ENCODE results near the gene RICTOR.

- TF ChIP-seq, protein P1, sequence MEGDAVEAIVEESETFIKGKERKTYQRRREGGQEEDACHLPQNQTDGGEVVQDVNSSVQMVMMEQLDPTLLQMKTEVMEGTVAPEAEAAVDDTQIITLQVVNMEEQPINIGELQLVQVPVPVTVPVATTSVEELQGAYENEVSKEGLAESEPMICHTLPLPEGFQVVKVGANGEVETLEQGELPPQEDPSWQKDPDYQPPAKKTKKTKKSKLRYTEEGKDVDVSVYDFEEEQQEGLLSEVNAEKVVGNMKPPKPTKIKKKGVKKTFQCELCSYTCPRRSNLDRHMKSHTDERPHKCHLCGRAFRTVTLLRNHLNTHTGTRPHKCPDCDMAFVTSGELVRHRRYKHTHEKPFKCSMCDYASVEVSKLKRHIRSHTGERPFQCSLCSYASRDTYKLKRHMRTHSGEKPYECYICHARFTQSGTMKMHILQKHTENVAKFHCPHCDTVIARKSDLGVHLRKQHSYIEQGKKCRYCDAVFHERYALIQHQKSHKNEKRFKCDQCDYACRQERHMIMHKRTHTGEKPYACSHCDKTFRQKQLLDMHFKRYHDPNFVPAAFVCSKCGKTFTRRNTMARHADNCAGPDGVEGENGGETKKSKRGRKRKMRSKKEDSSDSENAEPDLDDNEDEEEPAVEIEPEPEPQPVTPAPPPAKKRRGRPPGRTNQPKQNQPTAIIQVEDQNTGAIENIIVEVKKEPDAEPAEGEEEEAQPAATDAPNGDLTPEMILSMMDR (IDR thresholded peaks at IDR 0.05; ENCODE audit: low read length), result no peak
- TF ChIP-seq EZH2 (IDR thresholded peaks at IDR 0.05; ENCODE audit: borderline replicate concordance, low read length), result no peak
Observed at GRCh38 chr5:38906503-38906902, 167.7 kb downstream of the RICTOR start.
